Activated CD8-positive, alpha-beta memory T cell treated with anti-CD3 and anti-CD28 coated beads for 36 hours (primary cell): ENCODE data around the gene PBX1. TPM values are rescaled to one million over a fixed set of nuclear protein-coding genes. Genes with fewer than 3 reads are reported as not detected.
"Not testable (repeated sequence)": the region's sequence is repeated elsewhere in the genome, so short reads cannot be mapped to it uniquely, and the experiment has no call there.

Experiments
- CTCF ChIA-PET: fragments of 350-600 bp; sonication (Branson Sonifier 250); formaldehyde crosslinking; loops from one replicate; lab custom pipeline; 2021; ENCODE audit warnings: antibody characterized with exemption; lab: Charles Lee
- POLR2A ChIA-PET: fragments of 350-600 bp; sonication (Branson Sonifier 250); formaldehyde crosslinking; loops from one replicate; lab custom pipeline; 2021; ENCODE audit warnings: antibody characterized with exemption; lab: Charles Lee
- total RNA-seq, 2 experiments: library from RNA; stranded (reverse); gene quantifications; one replicate each; pipeline ENCODE4 v1.2.3, GENCODE V29; 2021

Gene PBX1
- total RNA-seq, 2 experiments from 2014 or later: not detected

DNA sequence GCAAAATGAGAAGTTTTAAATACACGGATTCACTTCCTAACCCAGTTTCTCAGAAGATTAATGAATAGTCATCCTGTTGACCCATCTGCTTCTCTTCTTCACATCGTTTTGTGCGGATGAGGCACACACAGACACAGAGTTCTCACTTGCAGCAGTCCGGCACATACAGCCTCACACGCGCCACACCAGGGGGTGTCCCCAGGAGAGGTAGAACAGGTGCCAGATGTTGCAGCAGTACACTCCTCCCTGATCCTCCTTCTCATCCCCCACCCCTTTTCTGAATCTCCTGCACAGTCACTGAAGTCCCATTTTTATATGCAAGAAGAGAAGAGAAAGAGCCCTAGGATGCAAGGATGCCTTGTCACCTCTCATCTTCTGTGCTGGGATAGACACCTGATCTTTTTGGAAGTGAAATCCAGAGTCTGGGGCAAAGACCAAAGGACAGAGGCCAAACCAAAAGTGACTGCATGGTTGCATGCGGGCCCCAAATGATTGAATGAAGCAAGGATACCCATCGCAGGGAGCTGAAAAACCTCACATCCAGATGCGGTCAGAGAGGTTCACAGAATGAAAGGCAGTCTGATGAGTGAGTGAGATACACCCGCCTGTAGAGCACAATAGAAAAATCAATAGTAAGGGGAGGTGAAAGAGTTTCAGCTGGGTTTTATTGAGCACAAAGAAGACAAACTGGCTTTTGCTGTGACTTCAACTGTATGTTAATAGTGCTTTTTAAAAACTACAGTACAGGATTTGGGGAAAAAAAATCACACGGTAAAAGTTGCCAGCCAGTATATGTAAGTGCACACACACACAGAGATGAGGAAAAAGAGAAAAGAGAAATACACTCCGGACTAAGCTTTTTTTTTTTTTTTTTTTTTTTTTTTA, 28.9 kb downstream of the PBX1 start:
- POLR2A ChIA-PET: no interaction called here
- CTCF ChIA-PET: no interaction called here

DNA sequence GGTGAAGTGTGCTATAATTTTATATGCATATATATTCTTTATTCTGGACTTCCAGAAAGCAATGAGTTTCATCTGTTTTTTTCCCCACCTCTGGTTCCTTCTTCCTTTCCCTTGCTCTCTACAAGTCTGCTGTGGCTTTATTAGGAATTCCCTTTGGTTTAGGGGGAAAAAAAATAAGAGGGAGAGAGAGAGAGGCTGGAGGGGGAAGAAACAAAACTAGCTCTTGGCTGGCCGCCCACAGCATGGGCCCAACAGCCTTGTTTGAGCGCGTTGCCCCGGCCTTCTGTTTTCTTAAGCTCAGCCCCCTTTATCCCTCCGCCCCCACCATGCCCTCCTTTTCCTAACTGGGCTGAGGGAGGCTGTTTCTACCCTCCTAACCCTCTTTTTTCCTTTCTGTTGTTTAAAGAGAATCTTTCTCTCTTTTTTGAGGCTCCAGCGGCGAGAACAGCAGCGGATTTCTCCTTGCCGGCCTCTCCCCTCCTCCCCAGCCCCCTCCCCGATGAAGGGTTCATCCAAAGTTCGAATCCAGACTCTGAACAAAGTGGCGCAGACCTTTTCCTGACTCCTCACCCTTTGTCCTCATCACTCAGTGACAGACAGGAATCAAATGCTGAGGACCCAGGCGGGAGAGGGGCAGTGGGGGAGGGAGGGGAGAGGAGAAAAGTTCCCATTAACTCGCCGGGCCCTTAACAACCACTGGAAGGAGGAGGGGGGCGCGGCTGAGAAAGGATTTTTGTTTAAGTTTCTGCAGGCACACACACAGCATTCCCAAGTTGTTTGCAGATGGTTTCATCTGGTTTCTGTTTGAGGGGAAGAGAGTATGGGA, 29.7 kb downstream of the PBX1 start:
- ChIA-PET POLR2A (no interaction called here), CTCF (no interaction called here)

DNA sequence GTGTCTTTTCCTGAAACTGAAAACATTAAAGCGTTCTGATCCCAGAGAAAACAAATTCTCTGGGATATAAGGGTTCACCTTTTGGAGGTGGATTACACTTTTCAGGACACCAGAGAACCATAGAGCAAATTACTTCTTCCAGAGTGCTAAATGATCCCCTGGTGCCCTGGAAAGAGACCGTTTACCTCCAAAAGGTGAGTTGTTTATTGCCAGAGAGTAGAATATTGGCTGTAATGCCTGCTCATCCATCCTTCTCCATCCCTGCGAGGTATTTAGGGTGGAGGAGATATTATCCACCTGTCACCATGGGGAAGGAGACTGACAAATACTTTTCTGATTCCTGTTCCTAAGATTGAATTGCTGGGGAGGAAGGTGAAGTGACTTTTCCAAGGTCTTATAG, 30.4 kb downstream of the PBX1 start:
- CTCF ChIA-PET: no interaction called here
- POLR2A ChIA-PET: no interaction called here

GRCh38 chr1:164589961-164590507, 31.1 kb downstream of the PBX1 start:
- CTCF ChIA-PET: no interaction called here
- POLR2A ChIA-PET: no interaction called here

DNA sequence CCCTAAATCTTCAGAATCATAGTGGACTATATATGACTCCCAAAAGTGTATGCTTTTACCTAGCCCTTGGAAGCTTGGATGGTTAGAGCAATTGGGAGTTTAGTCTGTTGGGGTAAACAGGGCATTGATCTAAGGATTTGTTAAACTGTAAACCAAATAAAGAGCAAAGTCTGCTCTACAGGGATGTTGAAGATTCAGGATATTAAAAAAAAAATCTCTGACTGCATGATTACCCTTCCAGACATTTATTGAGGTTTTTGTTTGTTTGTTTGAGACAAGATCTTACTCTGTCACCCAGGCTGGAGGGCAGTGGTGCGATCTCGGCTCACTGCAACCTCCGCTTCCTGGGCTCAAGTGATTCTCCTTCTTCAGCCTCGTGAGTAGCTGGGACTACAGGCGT, 31.6 kb downstream of the PBX1 start:
- ChIA-PET POLR2A (no interaction called here), CTCF (no interaction called here)

DNA sequence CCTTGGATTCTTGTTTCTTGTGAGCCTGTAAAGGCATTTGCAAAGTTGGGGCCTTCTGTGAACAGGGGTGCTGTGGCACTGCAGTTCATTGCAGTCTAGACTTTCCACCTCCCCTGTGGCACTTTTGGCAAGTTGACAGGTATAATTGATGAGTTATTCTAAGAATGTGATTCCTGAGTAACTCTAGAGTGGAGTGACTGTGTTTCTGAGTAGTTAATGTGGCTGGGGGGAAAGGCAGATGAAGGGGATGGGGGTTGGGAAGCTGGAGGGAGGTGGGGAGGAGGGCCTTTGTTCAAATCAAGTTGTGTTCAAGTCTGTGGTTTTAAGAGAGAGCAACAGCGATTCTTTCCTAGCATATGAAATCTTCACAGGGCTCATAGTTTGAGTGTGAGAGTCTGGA, 32.9 kb downstream of the PBX1 start:
- ChIA-PET POLR2A (no interaction called here), CTCF (no interaction called here)

DNA sequence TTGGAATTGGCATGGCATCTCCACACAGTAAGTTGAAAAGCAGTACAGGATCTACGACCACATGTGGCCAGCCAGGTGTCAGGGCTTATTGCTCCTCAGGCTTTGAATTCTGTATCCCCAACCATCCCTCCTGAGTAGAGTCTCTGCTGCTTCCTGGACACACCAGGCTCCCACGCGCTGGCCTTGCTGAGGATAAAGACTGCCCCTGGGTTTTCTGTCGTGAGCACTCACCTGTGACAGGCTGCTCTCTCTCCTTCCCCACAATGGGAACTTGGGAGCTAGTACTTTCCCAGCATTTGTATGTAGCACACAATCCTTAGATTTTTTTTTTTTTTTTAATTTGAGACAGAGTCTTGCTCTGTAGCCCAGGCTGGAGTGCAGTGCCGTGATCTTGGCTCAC, 33.6 kb downstream of the PBX1 start:
- CTCF ChIA-PET: no interaction called here
- POLR2A ChIA-PET: no interaction called here

DNA sequence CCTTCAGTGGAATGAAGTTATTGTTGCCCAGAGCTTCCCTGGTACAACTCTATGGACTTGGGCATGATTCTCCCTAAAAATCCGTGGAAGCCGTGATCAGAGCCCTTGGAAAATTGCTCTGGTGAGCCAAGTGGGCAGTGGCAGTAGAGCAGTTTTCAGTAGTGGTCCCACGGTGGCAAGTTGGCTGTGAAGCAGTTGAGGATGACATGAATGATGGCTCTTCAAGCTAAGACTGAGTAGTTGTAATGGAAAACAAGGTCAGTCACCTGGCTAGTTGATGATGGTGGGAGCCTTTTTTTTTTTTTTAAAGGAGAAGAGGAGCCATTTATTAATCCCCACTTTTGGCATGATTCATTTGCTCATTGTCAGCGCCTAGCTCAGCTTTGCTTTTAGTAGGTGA, 36.2 kb downstream of the PBX1 start:
- ChIA-PET CTCF (no interaction called here), POLR2A (no interaction called here)

DNA sequence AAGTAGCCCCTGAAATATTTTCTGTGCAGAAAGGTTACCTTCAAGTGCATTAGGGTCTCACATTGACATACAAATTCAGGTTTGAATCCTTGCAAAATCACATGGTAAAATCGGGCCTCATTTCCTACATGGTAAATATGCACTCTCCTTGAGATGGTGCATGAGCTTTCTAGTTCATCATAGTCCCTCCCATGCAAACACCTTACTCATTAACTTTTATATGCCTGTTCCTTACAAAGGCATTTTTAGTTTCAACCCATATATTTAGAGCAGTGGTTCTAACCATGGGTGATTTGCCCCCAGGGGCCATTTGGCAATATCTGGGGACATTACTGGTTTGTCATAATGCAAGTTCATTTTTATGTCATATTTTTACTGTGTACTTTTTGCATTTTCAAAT, 37.2 kb downstream of the PBX1 start:
- ChIA-PET CTCF (no interaction called here), POLR2A (no interaction called here)

GRCh38 chr1:164598719-164599118, 39.7 kb downstream of the PBX1 start:
- ChIA-PET POLR2A (no interaction called here), CTCF (no interaction called here)

DNA sequence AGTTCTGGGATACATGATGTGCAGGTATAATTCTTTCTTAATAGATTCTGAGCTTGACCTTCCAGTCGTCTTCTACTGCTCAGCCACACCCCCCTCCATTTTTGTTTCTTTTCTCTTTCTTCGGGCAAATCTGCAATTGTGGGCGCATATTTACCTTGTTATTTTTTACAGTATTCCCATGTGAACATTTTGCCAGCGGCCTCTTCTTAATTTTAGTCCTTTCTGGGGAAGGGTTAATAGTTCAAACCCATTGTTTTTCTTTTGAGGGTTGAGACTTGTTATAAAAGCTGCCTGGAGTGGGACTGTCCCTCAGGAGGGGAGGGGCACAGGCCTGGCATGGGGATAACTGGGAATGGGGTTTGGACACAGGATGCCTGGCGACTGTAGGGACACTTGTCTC, 40.3 kb downstream of the PBX1 start:
- CTCF ChIA-PET: no interaction called here
- POLR2A ChIA-PET: no interaction called here

DNA sequence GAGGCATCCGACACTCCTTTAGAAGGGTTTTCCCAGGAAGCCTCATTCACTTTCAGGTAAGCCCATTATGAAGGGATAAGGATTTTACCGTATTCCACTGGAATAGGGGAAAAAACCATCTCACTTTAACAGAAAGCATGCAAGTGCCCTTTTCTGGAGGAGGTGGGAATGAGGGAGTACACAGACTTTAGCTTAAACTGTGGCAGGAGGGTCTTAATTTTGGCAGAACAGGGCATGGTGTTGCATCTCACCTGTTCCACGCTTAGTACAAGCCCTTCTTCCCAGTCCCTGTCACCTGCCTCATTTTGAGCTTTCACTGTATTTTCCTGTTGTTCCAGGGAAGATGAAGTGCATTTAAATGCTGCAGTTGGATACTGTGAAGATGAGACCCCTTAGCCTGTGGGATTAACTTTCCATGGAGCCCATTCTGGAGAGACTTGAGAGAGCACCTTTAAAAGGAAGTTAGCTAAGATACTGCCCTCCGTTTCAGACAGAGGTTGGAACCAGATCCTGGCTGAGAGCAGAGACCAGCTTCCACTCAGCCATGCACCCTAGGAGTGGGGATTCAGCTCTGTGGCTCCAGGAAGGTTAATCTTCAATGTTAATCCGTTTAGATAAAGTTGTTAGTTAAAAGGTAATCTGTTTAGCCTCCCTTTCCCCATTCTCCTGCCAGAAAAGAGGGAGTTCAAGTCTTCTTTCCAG, 42.6 kb downstream of the PBX1 start:
- POLR2A ChIA-PET: no interaction called here
- CTCF ChIA-PET: no interaction called here

- CTCF ChIA-PET: no interaction called here
Measured at GRCh38 chr1:164602101-164602422, 43.1 kb downstream of the PBX1 start.

DNA sequence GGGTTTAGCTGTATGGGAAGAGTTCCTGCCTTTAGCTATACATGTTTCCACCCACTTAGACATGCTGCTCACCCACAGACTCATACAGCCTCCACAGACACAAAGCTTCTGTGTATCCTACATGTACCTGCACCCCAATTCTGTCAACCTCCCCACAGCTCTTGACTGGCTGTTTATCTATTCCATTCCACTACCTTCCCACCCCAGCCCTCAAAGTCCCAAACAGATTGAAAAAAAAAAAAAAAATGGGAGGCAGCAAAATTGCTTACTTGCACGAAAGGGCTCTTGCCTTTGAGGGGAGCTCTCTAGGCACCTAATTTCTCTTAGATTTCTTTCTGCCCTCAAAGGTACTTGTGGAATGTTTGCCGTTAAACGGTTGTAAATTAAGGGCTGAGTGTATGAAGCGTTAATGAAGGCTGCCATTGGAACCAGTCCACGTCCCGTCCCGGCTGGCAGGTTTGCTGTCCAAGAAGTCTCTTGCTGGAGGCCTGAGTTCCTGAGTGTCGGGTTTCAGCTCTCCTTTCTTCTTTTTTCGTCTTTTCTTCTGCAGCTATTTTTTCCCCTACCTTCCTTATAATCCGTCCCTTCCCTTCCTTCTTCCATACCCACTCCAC, 43.6 kb downstream of the PBX1 start:
- POLR2A ChIA-PET: no interaction called here
- CTCF ChIA-PET: no interaction called here

More at GRCh38 chr1:164602101-164602422, 43.1 kb downstream of the PBX1 start:
- POLR2A ChIA-PET: no interaction called here

DNA sequence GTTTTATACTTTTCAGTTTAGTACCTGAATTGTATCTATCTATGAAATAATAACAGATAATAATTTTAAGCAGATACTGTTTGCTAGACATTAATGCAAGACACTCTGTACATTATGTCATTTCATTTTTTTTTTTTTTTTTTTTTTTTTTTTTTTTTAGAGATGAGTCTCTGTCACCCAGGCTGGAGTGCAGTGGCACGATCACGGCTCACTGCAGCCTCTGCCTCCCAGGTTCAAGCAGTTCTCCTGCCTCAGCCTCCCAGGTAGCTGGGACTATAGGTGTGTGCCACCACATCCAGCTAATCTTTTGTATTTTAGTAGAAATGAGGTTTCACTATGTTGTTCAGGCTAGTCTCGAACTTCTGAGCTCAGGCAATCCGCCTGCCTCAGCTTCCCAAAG, 44.8 kb downstream of the PBX1 start:
- POLR2A ChIA-PET: not testable (repeated sequence)

DNA sequence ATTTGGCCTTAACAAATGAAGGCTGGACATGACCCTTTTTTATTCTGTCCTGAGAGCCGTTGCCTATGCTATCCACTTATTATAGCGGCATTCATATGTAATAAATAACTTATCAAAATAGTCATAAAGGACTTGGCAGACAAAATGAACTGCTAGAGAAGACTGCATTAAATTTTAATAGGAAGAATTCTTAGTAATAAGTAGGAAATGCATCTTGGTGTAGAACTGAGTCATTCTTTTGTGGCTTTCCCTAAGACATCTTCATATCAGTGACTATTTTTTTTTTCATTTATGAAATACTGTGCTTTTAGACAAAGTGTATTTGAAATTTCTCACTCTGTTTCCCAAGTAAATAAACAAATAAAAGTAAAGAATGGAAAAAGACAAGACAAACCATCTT, 45.6 kb downstream of the PBX1 start:
- POLR2A ChIA-PET: no interaction called here
- CTCF ChIA-PET: no interaction called here

More for the DNA sequence above, 44.8 kb downstream of the PBX1 start:
- CTCF ChIA-PET: not testable (repeated sequence)

DNA sequence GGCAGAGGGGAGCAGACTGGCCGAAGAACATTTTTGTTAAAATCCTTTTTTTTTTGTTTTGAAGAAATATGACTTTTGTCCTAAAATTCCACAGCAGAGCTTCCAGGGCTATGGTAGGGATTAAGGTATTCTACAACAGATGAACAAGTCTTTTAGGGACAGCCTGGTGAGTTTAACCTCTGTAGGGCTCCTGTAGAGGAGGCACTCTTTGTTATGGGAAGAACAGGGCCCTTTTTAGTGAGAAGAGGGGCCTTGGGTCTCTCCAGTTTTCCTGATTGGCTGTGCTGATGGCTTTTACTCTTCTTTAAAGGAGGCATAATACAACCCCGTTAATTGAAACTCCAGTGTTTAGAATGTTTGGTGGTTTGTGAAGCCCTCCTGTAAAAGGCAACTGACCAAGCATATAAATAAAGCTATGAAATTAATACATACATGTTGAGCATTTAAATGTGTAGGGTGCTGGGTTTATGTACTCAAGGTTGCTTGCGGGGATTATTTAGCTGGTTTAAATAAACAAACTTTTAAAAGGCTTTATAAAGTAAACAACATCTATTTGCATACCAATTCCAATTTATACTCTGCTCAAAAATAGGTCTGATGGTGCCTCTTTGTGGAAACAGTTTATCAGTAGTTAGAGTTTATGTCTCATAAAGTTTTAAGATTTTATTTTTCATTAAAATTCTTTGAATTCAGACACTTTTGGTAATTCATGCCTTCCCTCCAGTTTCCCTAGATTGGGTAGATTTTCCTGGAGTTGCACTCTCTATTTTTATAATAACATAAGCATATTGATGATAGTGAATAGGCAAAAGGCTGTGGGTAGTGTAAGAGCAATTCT, 46.5 kb downstream of the PBX1 start:
- ChIA-PET CTCF (no interaction called here), POLR2A (no interaction called here)

DNA sequence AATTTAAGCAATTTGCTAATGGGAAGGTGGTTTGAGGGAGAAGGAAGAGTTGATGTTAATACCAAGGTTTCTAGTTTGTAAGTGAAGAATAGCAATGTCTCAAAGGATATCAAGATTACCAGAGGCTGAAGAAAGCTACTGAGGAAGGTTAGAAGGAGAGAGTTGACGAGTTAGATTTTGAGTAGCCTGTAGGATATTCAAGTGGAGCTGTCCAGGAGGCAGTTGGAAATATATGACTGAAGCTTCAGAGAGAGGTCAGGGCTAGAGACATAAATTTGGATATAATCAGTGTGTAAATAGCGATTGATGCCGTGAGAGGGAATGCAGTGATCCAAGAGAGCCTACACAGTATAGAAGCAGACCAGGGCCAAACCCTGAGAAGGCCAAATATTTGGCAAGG, 48.4 kb downstream of the PBX1 start:
- CTCF ChIA-PET: no interaction called here
- POLR2A ChIA-PET: no interaction called here

GRCh38 chr1:164608651-164609057, 49.7 kb downstream of the PBX1 start:
- POLR2A ChIA-PET: no interaction called here

More at GRCh38 chr1:164608651-164609057, 49.7 kb downstream of the PBX1 start:
- CTCF ChIA-PET: no interaction called here
